GM21515 (cell line): ENCODE measurements around the gene CENPO.
"Not testable (repeated sequence)": the region's sequence is repeated elsewhere in the genome, so short reads cannot be mapped to it uniquely, and the experiment has no call there.

Experiments used
- ATAC-seq: cut with Tn5 transposase; IDR thresholded peaks from one replicate; pipeline ENCODE4 v1.9.1; 2021; ENCODE audit not compliant: unreplicated experiment

CENPO gene

DNA sequence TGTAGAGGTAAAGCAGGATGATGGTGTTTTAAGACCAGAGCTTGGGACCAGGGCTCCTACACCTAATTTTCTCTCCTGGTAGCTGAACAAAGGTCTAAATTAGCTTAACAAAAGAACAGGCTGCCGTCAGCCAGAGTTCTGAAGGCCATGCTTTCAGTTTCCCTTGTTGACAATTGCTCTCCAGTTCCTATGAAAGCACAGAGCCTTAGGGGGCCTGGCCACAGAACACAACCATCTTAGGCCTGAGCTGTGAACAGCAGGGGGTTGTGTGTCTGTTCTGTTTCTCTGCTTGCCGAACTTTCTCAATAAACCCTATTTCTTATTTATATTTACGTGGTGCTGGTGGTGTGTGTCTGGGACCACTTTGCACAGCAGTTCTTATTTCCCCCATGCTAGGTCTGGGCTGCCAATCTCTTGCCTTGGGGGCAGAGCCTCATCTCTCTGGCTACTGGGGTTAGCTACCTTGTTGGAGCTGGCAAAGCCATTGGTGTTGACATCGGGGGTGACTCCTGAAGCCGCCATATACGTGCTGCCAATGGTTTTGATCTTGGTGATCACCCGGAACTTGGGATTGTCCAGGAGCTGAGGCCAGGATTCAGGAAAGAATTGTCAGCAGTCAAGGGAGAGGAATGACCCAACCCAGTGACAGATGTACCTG is 29.0 kb downstream of the CENPO start:
- ATAC-seq, result no peak

DNA sequence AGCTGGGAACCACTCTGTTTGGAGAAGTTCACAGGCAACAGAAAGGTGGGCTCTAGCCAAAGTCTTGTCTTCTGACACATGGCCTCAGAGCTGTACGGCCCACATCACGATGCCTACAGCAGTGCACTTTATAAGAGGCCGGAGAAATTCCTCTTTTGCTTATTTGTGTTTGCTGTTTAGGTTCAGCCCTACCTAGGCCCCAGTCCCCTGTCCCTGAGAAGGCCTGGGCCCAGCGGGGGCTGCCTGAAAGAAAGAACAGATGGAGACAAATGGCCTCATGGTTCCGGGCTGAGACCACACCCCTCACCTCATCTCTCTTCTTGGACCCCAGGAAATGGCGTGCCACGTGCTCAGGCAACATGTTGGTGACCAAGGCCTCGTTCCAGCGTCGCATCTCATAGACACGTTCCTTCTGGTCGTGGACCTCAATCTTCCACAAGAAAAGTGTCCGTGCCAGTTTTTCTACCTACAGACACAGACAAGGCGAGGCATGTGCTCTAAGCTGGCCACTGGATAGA is 30.9 kb downstream of the CENPO start:
- no peak for ATAC-seq

DNA sequence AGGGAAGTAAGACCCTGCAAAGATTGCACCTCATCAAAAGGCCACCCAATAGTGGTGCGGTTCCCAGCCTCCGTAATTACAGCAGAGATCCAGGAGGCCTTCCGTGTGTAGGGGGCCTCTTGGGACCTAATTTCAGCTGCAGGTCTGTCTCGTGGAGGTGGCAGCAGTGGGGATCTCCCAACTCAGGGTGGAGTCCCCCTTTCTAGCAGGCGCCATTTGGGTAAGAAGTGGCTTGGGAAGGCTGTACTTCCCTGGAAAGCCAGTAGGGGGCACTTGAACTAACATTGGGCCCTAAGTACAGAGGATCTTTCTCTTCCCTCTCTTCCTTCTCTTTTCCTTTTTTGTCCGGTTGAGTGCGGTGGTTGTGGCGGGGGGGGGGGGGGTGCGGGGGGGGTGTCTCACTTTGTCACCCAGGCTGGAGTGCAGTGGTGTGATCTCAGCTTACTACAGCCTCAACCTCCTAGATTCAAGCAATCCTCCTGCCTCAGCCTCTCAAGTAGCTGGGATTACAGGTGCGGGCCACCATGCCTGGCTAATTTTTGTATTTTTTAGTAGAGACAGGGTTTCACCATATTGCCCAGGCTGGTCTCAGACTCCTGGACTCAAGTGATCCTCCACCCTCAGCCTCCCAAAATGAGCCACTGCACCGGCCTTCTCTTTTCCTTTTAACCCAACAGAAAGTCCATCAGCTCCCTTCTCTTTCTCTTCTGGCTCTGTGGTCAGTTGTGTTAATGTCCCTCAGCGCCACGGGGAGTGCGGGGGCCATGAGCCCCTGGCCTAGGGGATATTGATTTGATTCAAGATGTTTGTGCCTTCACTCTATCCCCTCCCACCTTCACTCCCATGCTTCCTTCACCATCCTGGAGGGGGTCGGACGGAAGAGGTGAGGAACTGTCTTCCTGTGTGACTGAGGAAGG is 32.0 kb downstream of the CENPO start:
- ATAC-seq, result no peak

DNA sequence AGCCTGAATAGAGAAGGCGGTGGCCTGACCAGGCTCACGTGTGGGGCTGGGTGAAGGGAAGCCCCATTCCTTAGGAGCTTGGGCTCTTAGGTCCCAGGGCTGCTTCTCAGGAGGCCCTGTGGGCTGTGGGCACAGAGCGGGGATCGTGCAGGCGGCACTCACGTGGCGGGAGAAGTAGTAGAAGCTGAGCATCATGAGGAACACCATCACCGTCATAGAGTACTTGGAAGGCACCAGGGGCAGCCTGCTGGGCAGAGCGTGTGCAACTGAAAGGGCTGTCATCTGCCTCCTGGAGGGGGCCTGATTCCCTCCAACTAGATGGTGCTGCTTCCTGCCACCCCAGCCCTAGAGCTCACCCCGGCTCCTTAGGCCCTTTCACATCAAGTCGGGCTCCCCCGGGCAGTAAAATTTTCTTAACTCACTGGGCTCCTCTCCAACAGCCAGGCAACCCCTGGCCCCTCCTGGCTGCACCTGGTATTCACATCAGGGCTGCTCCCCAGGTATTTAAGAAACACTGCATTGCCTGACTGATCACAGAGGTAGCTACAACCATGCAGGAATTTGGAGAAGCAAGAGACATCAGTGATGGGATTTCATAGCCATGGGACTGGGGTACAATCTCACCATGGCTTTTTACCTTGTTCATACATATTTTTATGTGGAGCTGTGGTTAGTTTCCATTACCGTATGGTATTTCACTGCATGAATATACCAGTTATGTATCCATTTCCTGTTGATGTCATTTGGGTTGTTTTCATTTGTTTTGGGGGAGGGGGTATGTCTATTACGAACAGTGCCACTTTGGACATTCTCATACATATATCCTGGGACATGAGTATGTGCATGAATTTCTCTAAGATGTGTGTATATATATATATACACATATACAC is 32.9 kb downstream of the CENPO start:
- no peak for ATAC-seq

DNA sequence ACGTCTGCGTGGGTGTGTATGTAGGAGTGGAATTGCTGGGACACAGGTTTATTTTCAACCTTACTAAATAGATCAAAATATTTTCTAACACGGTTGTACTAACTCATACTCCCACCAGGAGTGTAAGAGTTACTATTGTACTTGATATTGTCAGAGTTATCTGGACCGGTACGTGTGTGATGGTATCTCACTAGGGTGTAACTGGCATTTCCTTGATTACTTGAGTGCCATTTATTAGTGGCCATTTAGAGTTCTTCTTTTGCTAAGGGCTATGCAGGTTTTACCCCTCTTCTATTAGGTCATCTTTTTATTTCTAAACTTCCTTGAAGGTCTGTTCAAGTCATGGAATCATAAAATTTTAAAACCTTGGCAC is 33.5 kb downstream of the CENPO start:
- no peak for ATAC-seq

DNA sequence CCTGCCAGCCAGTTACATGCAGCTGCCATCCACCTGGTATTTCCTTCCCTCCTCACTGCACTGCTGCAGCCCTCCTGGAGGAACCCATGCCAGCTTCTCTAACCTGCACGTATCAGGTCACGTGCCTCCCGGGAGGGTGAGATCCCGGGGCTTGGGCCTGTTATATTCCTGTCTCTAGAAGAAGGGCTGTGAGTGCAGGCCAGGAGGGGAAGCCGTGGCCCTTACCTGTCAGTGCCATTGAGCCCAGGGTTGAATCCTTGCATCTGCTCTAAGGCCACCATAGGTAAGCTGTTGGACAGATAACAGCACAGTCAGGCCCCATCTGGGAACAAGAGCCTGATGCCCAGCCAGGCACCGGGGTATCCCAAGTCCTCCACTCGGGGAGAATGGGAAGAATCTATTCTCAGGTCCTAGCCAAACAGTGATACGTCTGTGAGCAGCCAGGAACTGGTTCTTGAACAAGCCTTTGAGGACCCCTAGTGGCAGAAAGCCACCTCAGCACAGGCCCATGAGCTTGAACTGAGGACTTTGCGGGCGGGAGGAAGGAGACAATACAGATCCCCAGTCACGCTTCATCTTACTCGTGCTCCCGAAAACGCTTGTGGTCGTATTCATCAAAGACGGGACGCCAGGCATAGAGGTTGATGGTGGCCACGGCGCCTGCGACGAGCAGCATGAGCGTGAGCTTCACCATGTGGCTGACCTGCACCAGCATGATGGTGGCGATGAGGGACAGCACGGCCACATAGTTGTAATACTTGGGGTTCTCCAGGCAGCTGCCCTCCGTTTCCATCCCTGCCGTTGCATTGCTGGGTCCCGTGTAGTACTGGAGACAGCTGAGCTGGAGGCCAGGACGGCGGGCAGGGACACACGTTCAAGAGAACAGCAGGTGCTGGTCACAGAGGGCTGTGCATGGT is 34.4 kb downstream of the CENPO start:
- ATAC-seq, result peak; percentile 62

DNA sequence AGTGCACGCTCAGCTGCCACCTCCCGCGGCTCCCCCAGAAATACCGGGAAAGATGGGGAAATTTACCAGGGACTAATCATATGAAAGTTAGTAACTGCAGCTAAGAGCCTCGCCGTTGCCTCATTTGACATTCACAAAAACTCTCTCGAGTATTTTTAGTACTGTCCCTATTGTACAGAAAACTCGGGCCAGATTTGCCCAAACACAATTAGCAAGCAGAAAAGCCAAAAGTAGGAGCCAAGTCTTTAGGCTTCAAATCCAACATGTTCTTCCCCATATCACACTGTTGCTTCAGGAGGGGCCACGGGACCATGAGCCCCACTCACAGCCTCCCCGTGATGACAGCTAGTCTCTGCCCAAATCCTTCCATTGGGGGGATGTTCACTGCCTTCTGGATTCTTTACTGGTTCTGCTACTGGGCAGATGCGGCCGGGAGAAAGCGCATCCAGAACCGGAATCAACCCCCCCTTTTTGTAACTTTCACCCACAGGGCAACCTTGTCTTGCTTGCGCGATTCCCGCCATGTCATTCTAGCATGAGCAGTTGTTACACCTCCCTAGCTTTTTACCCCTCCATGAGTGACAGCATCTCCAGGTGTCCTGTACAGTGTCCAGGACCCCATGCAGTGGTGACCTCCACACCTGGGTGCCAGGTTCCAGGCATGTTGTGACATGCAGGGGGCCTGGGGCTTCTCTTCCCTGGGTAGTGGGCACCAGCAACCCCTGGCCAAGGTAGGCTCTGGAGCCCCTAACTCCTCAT is 35.2 kb downstream of the CENPO start:
- ATAC-seq, result no peak

DNA sequence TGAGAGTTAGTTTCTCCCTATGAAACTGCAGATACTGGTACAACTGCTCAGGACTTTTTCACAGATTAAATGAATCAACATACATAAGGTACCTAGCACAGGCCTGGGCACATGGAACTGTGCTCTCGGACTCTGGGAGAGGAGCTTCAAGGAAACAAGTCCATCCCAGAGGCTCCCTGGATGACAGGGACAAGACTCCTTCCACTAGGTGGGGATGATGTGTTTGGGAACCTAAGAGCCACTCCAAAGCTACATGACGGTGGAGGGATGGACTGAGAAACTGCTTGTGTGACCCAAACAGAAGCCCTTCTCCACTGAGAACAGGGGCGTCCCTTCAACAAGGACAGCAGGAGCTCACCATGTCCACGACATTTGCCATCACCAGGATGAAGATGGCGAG is 37.1 kb downstream of the CENPO start:
- no peak for ATAC-seq

DNA sequence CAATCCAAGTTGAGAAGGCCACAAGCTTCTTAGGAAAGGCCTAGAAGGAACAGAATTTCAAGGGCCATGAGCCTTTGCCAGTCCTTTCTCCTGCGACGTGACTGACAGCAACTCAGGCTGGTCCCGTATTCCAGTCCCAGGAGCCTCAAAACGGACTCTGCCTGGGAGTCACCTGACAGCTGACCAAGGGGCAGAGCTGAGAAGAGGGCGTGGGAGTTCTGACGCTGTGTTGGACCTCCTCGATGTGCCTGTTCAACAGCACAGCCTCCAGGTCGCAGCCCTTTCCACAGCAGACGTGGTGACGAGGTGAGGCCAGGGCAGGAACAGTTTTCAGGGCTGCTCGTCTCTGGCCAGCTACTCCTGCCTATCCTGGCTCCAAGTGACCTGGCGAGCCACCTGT is 37.6 kb downstream of the CENPO start:
- no peak for ATAC-seq

DNA sequence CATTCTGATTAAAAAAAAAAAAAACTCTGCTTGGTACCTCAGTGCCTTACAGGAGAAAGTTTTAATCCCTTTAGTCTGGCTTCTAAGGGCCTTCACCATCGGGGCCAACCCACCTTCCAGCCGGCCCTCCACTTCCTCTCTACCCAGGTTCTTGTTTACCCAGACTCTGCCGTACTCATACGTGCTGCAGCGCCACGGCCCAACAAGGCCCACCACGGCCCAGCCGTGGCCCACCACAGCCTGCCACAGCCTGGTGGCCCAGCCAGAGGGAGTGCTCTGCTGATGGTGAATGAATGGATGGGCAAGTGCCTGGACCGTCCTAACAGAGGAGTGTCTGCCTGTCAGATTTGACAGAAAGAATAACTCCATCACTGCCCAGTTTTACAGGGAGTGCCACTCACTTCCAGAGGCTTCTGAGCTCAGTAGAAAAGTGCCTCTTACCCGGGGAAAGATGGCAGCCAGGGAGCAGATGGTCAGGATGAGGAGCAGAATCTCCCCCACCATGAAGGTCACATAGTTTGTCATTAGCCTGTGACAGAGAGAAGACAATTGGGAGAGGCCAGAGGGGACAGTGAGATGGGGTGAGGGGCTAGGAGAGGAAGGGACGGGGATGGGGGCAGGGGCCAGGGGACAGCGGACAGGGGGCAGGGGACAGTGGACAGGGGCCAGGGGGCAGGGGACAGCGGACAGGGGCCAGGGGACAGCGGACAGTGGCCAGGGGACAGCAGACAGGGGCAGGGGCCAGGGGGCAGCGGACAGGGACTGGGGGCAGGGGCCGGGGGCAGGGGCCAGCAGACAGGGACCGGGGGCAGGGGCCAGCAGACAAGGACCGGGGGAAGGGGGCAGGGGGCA is 38.2 kb downstream of the CENPO start:
- no peak for ATAC-seq

DNA sequence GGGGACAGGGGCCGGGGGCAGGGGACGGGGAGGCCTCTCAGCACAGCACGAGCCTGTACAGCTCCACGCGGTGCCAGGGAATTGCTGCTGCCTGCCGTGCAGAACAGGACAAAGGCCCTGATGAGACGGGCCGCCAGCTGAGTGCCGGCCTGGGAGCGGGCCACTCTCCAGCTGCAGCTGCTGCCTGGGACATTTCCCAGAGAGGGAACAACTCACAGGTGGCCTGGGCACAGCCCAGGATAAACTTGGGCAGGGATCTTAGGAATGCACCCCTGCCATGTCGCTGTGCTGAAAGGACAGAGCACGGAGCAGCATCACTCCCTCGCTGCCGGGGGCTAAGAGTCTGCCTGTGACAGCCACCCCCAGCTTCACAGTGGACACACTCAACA is 38.8 kb downstream of the CENPO start:
- no peak for ATAC-seq

DNA sequence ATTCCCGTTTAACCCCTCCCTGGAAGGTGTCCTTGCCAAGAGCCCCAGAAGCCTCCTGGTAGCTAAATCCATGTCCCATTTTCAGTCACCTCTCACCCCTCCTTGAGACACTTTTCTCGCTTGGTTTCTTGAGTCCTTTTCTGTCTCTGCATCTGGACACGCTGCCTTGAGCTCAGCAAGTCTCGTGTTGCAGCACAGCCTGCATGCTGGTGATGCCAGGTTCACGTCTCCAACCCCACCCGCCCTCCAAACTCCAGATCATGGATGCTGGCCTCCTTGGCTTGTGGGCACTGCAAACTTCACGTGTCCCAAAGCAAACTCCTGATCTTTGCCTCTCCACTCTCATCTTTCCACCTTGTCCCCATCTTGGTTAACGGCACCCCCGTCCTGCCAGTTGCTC is 39.3 kb downstream of the CENPO start:
- ATAC-seq, result no peak

DNA sequence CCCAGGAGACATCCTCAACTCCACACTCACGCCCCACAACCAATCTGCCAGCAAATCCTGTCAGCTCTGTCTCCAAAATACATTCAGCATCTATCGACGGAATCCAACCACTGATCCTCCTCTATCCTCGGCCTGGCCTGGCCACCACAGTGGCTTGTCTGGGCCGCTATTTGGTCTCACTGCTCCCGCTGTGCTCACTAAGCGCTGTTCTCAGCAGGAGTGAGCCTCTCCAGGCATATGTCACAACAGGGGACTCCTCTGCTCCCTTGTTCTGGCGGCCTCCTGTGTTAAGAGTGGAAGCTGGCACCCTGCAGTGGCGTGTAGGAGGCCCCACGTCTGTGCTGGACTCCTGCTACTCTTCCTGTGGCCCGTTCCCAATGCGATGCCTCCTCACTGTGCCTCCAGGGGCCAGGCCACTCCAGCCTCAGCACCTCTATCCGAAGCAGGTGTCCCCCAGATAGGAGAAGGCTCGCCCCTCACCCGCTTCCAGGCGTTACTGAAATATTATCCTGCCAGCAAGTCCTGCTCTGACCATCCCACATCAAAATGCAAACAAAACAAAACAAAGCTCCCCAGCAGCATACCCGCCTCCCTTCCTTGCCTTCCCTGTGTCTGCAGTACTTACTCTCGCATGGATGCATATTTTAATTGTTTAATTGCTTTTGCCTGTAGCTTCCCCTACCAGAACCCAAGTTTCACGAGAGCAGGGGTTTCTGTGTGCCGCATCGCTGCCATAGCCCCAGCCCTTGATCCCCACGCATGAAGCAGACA is 39.9 kb downstream of the CENPO start:
- ATAC-seq, result no peak

DNA sequence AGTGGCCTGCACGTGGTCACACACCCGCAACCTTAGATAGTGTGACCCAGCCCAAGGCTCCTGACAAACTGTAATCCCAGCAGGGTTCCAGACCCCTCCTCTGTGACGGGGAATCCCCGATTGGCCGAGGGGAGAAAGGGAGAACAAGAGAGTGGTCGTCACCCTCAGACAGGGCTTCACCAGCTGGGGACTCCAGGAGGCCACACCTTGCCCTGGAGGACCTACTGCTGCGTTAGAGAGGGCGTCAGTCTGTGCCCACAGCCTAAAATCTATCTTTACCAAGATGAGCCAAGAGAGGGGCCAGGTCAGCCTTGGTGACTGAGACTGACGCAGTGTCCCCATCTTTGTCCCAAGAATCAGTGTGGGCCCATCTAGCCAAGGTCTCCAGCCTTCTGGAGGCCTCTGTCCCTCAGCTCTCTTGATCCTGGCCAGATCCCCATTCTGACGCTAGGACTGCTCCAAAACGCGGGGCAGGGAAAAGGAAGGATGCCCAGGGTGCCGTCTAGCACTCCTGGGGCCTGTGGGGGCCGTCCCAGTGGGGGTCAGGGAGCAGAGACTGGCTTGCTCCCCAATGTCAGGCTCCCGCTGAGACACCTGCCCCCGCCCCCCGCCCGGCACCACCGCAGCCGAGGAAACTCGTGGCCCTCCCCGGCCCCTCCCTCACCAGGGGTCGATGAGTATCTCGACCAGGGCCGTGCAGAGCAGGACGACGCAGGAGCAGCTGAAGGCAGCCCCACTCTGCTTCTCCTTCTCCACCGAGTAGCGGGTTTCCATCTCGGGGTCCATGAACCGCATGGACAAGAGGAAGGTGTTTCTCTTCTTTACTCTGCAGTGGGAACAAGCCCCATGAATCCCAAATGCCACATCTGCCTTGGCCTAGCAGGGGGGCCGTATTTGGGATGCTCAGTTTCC is 40.9 kb downstream of the CENPO start:
- no peak for ATAC-seq

DNA sequence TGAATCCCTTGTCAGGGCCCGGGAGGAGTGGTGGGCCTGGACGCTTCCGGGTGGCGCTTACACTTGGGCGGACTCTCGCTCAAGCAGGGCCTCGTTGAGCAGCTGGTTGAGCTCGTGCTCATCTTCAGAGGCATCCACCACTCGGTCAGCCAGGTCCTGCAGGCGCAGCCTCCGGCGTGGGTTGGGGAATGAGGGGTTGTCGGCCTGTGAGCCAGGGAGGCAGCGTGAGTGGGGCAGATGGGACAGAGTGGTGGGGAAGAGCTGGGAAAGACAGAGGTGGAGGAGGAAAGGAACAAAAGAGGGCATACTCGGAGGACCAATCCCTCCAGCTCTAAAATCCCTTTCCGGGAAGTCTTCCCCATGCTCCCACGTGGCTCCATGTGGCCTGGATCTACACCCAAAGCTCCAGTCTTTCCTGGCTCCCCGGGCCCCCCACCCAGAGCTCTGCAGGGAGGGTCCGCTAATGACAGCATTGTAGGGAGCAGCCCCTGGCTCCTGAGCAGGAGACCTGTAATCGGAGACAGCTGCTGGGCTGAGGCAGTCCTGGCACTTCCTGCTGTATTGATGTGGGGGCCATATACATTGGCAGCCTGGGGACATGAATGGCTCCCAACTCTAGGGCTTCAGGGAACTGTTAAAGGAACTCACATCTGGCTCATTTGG is 41.6 kb downstream of the CENPO start:
- no peak for ATAC-seq

DNA sequence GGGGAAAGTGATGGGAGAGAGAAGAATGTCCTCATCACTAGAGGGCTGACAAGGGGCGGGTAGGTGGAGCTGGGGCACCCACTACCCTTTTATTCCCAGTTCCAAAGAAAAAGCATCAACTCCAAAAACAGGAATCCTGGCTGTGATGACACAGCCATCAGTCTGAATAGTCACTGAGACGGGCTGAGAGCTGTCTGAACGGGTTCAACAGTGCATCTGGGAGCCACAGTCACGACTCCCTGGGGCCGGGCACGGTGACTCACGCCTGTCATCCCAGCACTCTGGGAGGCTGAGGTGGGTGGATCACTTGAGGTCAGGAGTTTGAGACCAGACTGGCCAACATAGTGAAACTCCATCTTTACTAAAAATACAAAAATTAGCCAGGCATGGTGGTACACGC is 42.2 kb downstream of the CENPO start:
- ATAC-seq, result not testable (repeated sequence)
